ENCODE data around the gene KLK15. TPM values are rescaled to one million over a fixed set of nuclear protein-coding genes. Genes with fewer than 3 reads are reported as not detected.

Gene KLK15
- total and polyA plus RNA-seq, 2 of the 4 experiments (the other 2 are of a cell fraction): not detected

DNA sequence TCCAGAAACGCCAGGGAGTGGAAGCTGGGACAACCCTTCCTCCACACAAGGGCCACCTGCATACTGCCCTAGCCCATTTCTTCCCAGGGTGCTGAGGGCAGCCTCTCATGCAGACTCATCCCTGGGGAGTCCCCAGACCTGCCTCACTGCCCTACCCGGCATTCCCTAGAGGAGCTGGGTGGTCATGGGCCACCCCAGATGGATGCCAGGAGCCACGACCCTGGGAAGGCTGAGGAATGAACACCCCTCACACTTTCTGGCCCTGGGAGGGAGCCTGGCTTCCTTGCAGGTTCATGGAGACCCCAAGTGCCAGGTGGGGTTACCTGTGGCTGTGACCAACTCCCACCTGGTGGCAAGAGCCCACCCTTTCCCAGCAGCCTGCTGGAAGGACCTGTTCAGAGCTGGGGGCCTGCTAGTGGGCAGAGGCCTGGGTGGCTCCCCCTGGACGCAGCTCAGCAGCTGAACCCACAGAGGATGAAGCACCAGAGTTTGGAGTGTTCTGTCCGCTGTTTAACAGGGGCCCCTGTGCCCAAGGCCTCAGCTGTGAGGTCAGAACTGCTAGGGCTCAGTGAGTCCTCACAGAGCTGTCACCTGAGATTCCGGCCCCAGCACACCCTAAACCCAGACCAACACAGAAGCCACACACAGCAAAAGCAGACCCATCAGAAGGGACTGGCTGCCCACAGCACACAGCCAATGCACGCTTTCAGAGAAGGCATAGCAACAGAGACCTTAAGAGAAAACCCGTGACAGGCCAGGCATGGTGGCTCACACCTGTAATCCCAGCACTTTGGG is 36.5 kb downstream of the KLK15 start:
- Histone ChIP-seq H3K27ac (ENCODE audit: insufficient read depth, low read length) (no peak overlapping the region), H3K4ac (ENCODE audit: low read depth, low read length) (no peak overlapping the region), H4K20me1 (ENCODE audit: insufficient read depth, low read length) (peaks cover 61% of the 10 kb centered on the region), H3K27me3 (ENCODE audit: control insufficient read depth, insufficient read depth, low read length) (no peaks in the 10 kb centered on the region), H3K9ac (ENCODE audit: low read depth, low read length) (no peak overlapping the region), H4K8ac (ENCODE audit: low read depth in 2 of 2, low read length in 2 of 2) (no peak overlapping the region), H2AK5ac (ENCODE audit: low read depth, low read length) (no peak overlapping the region), H2BK15ac (ENCODE audit: low read depth, low read length) (no peak overlapping the region), H2BK5ac (ENCODE audit: low read depth, low read length, poor library complexity, severe bottlenecking) (no peak overlapping the region), H4K91ac (ENCODE audit: insufficient read depth, low read depth, low read length) (no peak overlapping the region), H3K14ac (replicated peaks; ENCODE audit: low read depth, low read length) (no peak overlapping the region), H3K9me3 (ENCODE audit: control insufficient read depth, insufficient read depth, low read length) (no peaks in the 10 kb centered on the region), H2BK120ac (ENCODE audit: low read depth, low read length) (no peak overlapping the region), H2AK9ac (replicated peaks; ENCODE audit: low read depth, low read length, poor library complexity) (peak overlapping the region; percentile 28), H3K23ac (ENCODE audit: low read depth, low read length) (no peak overlapping the region), H3K4me3 (ENCODE audit: insufficient read depth, low read depth, low read length) (no peak overlapping the region), H3K9me1 (ENCODE audit: insufficient read depth, low read length) (peaks cover 7% of the 10 kb centered on the region), H2BK20ac (ENCODE audit: low read depth, low read length) (no peak overlapping the region), H3K4me1 (ENCODE audit: control insufficient read depth, insufficient read depth, low read length) (no peaks in the 10 kb centered on the region), H3K79me1 (ENCODE audit: low read depth in 1 of 2, low read length in 2 of 2) (peaks cover 13 to 18% of the 10 kb centered on the region in 2 experiments; a peak in 3 of 4 replicates), H4K5ac (ENCODE audit: low read depth, low read length) (no peak overlapping the region), H3K36me3 (ENCODE audit: control insufficient read depth, insufficient read depth, low read length) (peaks cover 34% of the 10 kb centered on the region), H3K18ac (ENCODE audit: low read depth, low read length) (no peak overlapping the region), H3K56ac (ENCODE audit: extremely low read depth, insufficient read depth, low read length) (no peak overlapping the region), H3K4me2 (ENCODE audit: low read depth, low read length) (no peak overlapping the region), H2AFZ (replicated peaks; ENCODE audit: low read length, poor library complexity) (no peak overlapping the region)
- POLR2A ChIA-PET (ENCODE audit: unreplicated experiment): no interaction called here
- 90% methylated on average over 5 of the region's 8 CpGs; no CpG with 5 or more reads in 1 of the 2 experiments for WGBS, 2 experiments (ENCODE audit: extremely low coverage in 2 of 2, insufficient read length in 1 of 2)
- no TSS peak for BruUV-seq (replicated peaks)
- dilution Hi-C loops (cut with HindIII; ENCODE audit: low sequenced_read_pairs, unreplicated experiment) (no loop called here), in situ Hi-C loops (cut with MboI; ENCODE audit: low sequenced_read_pairs) (no loop called here), intact Hi-C loops (cut with micrococcal nuclease) (no loop called here)
- DNase-seq (no peak), ATAC-seq (ENCODE audit: low read depth) (no peak)
- CTCF ChIA-PET: no interaction called here
- TF ChIP-seq MAZ (IDR thresholded peaks at IDR 0.05; ENCODE audit: borderline replicate concordance, low read depth, low read length): no peak
- no peak for TF ChIP-seq BHLHE40 (IDR thresholded peaks at IDR 0.05; ENCODE audit: low read depth, low read length)
- TF ChIP-seq RCOR1 (IDR thresholded peaks at IDR 0.05; ENCODE audit: insufficient replicate concordance, low read length): no peak
- no peak for TF ChIP-seq CEBPB (IDR thresholded peaks at IDR 0.05; ENCODE audit: low read depth, low read length)
- TF ChIP-seq, protein P1, sequence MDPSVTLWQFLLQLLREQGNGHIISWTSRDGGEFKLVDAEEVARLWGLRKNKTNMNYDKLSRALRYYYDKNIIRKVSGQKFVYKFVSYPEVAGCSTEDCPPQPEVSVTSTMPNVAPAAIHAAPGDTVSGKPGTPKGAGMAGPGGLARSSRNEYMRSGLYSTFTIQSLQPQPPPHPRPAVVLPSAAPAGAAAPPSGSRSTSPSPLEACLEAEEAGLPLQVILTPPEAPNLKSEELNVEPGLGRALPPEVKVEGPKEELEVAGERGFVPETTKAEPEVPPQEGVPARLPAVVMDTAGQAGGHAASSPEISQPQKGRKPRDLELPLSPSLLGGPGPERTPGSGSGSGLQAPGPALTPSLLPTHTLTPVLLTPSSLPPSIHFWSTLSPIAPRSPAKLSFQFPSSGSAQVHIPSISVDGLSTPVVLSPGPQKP (IDR thresholded peaks at IDR 0.05; ENCODE audit: borderline replicate concordance, low read depth, low read length): no peak
- TF ChIP-seq SMC3 (IDR thresholded peaks at IDR 0.05; ENCODE audit: low read depth, low read length): no peak
- no peak for TF ChIP-seq CTCF (conservative IDR thresholded peaks at IDR 0.05; ENCODE audit: low read depth, low read length)

Measured in IMR-90 (cell line).